Parathyroid adenoma (tissue), 2 donors: ENCODE data around the gene PNKP.

ENCODE experiments used
- H2AFZ ChIP-seq: fragments of 300-600 bp; sonication (generic); one replicate; pipeline ENCODE4 v1.7.0; 2017; ENCODE audit warnings: antibody characterized with exemption, mild to moderate bottlenecking
- H3K27ac ChIP-seq: fragments of 300-600 bp; sonication (generic); one replicate; pipeline ENCODE4 v1.7.0; 2017
- H3K27me3 ChIP-seq: fragments of 300-600 bp; sonication (generic); one replicate; pipeline ENCODE4 v1.7.0; 2017; ENCODE audit warnings: low read length; ENCODE audit not compliant: control insufficient read depth, insufficient read depth
- H3K36me3 ChIP-seq: fragments of 300-600 bp; sonication (generic); one replicate; pipeline ENCODE4 v1.7.0; 2017; ENCODE audit warnings: low read length; ENCODE audit not compliant: control insufficient read depth, insufficient read depth
- H3K4me1 ChIP-seq: fragments of 300-600 bp; sonication (generic); one replicate; pipeline ENCODE4 v1.7.0; 2017; ENCODE audit warnings: control low read depth
- H3K4me2 ChIP-seq: fragments of 300-600 bp; sonication (generic); one replicate; pipeline ENCODE4 v1.7.0; 2017; ENCODE audit warnings: low read length
- H3K4me3 ChIP-seq: fragments of 300-600 bp; sonication (generic); one replicate; pipeline ENCODE4 v1.7.0; 2017; ENCODE audit warnings: low read depth, low read length
- H3K79me2 ChIP-seq: fragments of 300-600 bp; sonication (generic); one replicate; pipeline ENCODE4 v1.7.0; 2017; ENCODE audit warnings: control low read depth
- H3K9ac ChIP-seq: fragments of 300-600 bp; sonication (generic); one replicate; pipeline ENCODE4 v1.7.0; 2017; ENCODE audit warnings: mild to moderate bottlenecking
- H3K9me3 ChIP-seq: fragments of 300-600 bp; sonication (generic); one replicate; pipeline ENCODE4 v1.7.0; 2017; ENCODE audit warnings: low read length; ENCODE audit not compliant: control insufficient read depth
- TF ChIP-seq, protein P1 (sequence below): fragments of 300-600 bp; sonication (generic); IDR thresholded peaks from one replicate; pipeline ENCODE4 v1.7.0; 2017; ENCODE audit warnings: antibody characterized with exemption, mild to moderate bottlenecking
- donor health status: primary hyperparathyroidism.

The PNKP gene

DNA sequence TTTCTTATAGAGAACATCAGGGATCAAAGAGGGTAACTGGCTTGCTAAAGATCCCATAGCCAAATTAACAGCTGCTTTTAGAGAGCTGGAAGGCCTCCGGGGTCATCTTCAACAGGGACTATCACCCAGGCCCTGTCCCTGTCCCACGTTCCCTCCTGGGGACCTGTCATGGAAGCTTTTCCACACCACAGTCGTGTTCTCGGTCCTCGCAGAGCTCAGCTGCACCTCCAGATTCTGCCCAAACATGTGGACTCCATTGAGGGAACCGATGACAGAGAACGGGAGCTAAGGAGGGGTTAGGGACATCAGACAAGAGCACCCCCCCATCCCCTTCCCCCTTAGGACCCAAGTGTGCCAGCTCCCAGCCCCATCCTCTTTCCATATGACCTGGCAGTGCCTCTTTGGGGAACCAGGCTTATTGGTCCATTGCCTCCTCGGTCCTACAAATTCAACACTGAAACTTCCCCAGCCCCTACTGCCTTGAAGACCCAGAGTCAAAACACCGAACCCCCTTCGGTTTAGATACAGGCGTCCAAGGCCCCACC, 54.9 kb downstream of the PNKP start:
- peak overlapping the region; percentile 77 for H3K9ac ChIP-seq
- no peaks in the 10 kb centered on the region for H3K79me2 ChIP-seq
- peaks cover 10% of the 10 kb centered on the region for H3K4me1 ChIP-seq
- H3K36me3 ChIP-seq = no peaks in the 10 kb centered on the region
- H2AFZ ChIP-seq = peak overlapping the region; percentile 95
- peak overlapping the region; percentile 95 for H3K4me2 ChIP-seq
- no peaks in the 10 kb centered on the region for H3K27me3 ChIP-seq
- TF ChIP-seq, protein P1, sequence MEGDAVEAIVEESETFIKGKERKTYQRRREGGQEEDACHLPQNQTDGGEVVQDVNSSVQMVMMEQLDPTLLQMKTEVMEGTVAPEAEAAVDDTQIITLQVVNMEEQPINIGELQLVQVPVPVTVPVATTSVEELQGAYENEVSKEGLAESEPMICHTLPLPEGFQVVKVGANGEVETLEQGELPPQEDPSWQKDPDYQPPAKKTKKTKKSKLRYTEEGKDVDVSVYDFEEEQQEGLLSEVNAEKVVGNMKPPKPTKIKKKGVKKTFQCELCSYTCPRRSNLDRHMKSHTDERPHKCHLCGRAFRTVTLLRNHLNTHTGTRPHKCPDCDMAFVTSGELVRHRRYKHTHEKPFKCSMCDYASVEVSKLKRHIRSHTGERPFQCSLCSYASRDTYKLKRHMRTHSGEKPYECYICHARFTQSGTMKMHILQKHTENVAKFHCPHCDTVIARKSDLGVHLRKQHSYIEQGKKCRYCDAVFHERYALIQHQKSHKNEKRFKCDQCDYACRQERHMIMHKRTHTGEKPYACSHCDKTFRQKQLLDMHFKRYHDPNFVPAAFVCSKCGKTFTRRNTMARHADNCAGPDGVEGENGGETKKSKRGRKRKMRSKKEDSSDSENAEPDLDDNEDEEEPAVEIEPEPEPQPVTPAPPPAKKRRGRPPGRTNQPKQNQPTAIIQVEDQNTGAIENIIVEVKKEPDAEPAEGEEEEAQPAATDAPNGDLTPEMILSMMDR = no peak
- peak overlapping the region; percentile 96 for H3K27ac ChIP-seq
- H3K4me3 ChIP-seq = peak overlapping the region; percentile 94
- H3K9me3 ChIP-seq = no peaks in the 10 kb centered on the region

DNA sequence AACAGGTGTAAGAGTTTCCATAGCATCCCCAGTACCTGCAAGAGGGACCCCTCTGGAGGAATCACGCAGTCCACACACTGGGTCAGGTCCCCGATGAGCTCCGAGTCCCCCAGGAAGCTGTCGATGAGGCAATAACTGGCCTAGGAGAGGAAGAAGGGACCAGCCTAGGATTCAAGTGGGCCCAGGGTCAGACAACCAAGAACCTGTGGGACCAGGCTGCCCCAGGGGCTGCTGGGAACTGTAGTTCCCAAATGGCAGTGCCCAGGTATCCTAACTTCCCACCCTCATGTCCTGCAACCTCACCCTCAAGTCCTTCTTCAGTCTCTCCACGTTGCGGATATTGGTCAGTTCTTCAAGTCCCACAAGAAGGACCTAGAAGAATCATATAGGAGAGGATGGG, 56.0 kb downstream of the PNKP start:
- H3K9me3 ChIP-seq = no peaks in the 10 kb centered on the region
- TF ChIP-seq, protein P1 = no peak
- no peak overlapping the region for H3K9ac ChIP-seq
- no peak overlapping the region for H2AFZ ChIP-seq
- H3K4me1 ChIP-seq = peaks cover 10% of the 10 kb centered on the region
- no peaks in the 10 kb centered on the region for H3K36me3 ChIP-seq
- no peaks in the 10 kb centered on the region for H3K79me2 ChIP-seq
- no peak overlapping the region for H3K27ac ChIP-seq
- no peak overlapping the region for H3K4me2 ChIP-seq
- H3K27me3 ChIP-seq = no peaks in the 10 kb centered on the region
- H3K4me3 ChIP-seq = no peak overlapping the region
